ENCODE results near the gene OPA3. TPM values are rescaled to one million over a fixed set of nuclear protein-coding genes. Genes with fewer than 3 reads are reported as not detected.
A peak's percentile ranks its signal among the peaks of the same experiment; 100 is the strongest.

OPA3 gene
- polyA plus RNA-seq (2013, experiment 1 of 2), result 13.4 TPM
- polyA plus RNA-seq (2013, experiment 2 of 2), result 13.7 TPM

- no peaks in the 10 kb centered on the region for H3K27me3 ChIP-seq (ENCODE audit: control insufficient read depth in 1 of 2, insufficient read depth in 1 of 2, low read length in 2 of 2)
- peak within 1 kb of the TSS; percentile 60 for H2BK5ac ChIP-seq (ENCODE audit: low read depth, low read length, poor library complexity, severe bottlenecking)
- H2BK15ac ChIP-seq (ENCODE audit: low read depth, poor library complexity, severe bottlenecking), result peak within 1 kb of the TSS; percentile 90
- H3K4me2 ChIP-seq (ENCODE audit: low read length, poor library complexity, severe bottlenecking), result peak within 1 kb of the TSS; percentile 89
- peak within 1 kb of the TSS; percentile 80 to 98 for H3K4me3 ChIP-seq (ENCODE audit: insufficient read depth in 1 of 2, low read depth in 1 of 2, low read length in 2 of 2)
- peak within 1 kb of the TSS; percentile 85 to 98 for H3K4ac ChIP-seq (ENCODE audit: low read depth in 1 of 2, low read length in 2 of 2)
- peak within 1 kb of the TSS; percentile 89 to 97 for H3K18ac ChIP-seq (ENCODE audit: low read depth in 1 of 2, low read length in 2 of 2)
- H3K9ac ChIP-seq (ENCODE audit: low read length), result peak within 1 kb of the TSS; percentile 98
- H3K79me1 ChIP-seq (replicated peaks; ENCODE audit: low read length, poor library complexity, severe bottlenecking), result peaks cover 12% of the 10 kb centered on the region
- peak within 1 kb of the TSS; percentile 87 for H4K8ac ChIP-seq (ENCODE audit: low read length)
- DNase-seq, result peak; percentile 100
- peak within 1 kb of the TSS in 1 of 2 experiments; percentile 77 for H3K23ac ChIP-seq (ENCODE audit: low read length in 2 of 2)
- peaks cover 4% of the 10 kb centered on the region for H3K4me1 ChIP-seq (ENCODE audit: control insufficient read depth, insufficient read depth, low read depth, low read length)
- WGBS, result 0% methylated on average over 60 of the region's 63 CpGs
- no peaks in the 10 kb centered on the region for H3K9me3 ChIP-seq (ENCODE audit: control insufficient read depth, low read length)
- peaks cover 7 to 9% of the 10 kb centered on the region in 2 experiments for H3K36me3 ChIP-seq (ENCODE audit: control insufficient read depth in 1 of 2, insufficient read depth in 2 of 2, low read depth in 1 of 2, low read length in 2 of 2)
- peak within 1 kb of the TSS; percentile 7 for H2AFZ ChIP-seq (ENCODE audit: low read depth, low read length)
- peak within 1 kb of the TSS in 1 of 2 experiments; percentile 67 for H2BK12ac ChIP-seq (ENCODE audit: low read length in 2 of 2)
- H3K14ac ChIP-seq (ENCODE audit: low read length in 2 of 2), result peak within 1 kb of the TSS in 1 of 2 experiments; percentile 95
- H2BK120ac ChIP-seq (ENCODE audit: low read depth, low read length), result peak within 1 kb of the TSS; percentile 29
- peak within 1 kb of the TSS; percentile 92 for H4K91ac ChIP-seq (ENCODE audit: low read length)
- H3K27ac ChIP-seq (ENCODE audit: low read length, poor library complexity, severe bottlenecking), result peak within 1 kb of the TSS; percentile 98
- H2AK5ac ChIP-seq (ENCODE audit: low read length, severe bottlenecking), result peak within 1 kb of the TSS; percentile 8
Observed at GRCh38 chr19:45584332-45585157, at the start of gene OPA3. OPA3 (minus strand) TSS chr19:45584802; CDS start chr19:45584764, 38 bp downstream.

GRCh38 chr19:45632468-45633196, 48.0 kb upstream of the OPA3 start:
- H4K8ac ChIP-seq (ENCODE audit: low read length), result peak overlapping the region; percentile 88
- peak overlapping the region; percentile 66 for H3K27ac ChIP-seq (ENCODE audit: low read length, poor library complexity, severe bottlenecking)
- no peak overlapping the region for H2AFZ ChIP-seq (ENCODE audit: low read depth, low read length)
- peak; percentile 85 for DNase-seq
- peak overlapping the region in 1 of 2 experiments; percentile 11 for H3K4ac ChIP-seq (ENCODE audit: low read depth in 1 of 2, low read length in 2 of 2)
- no peak overlapping the region for H3K4me2 ChIP-seq (ENCODE audit: low read length, poor library complexity, severe bottlenecking)
- no peak overlapping the region for H3K23ac ChIP-seq (ENCODE audit: low read length in 2 of 2)
- H2BK120ac ChIP-seq (ENCODE audit: low read depth, low read length), result no peak overlapping the region
- H3K18ac ChIP-seq (ENCODE audit: low read depth in 1 of 2, low read length in 2 of 2), result no peak overlapping the region
- H2BK5ac ChIP-seq (ENCODE audit: low read depth, low read length, poor library complexity, severe bottlenecking), result no peak overlapping the region
- H3K9me3 ChIP-seq (ENCODE audit: control insufficient read depth, low read length), result no peaks in the 10 kb centered on the region
- H2BK12ac ChIP-seq (ENCODE audit: low read length in 2 of 2), result no peak overlapping the region
- 45% methylated on average over 21 of the region's 27 CpGs for WGBS
- no peak overlapping the region for H3K14ac ChIP-seq (ENCODE audit: low read length in 2 of 2)
- H4K91ac ChIP-seq (ENCODE audit: low read length), result peak overlapping the region; percentile 34
- H3K4me3 ChIP-seq (ENCODE audit: insufficient read depth in 1 of 2, low read depth in 1 of 2, low read length in 2 of 2), result no peak overlapping the region
- H2BK15ac ChIP-seq (ENCODE audit: low read depth, poor library complexity, severe bottlenecking), result no peak overlapping the region
- peaks cover 8% of the 10 kb centered on the region for H3K79me1 ChIP-seq (replicated peaks; ENCODE audit: low read length, poor library complexity, severe bottlenecking)
- peaks cover 22 to 25% of the 10 kb centered on the region in 2 experiments for H3K36me3 ChIP-seq (ENCODE audit: control insufficient read depth in 1 of 2, insufficient read depth in 2 of 2, low read depth in 1 of 2, low read length in 2 of 2)
- H3K9ac ChIP-seq (ENCODE audit: low read length), result no peak overlapping the region
- no peak overlapping the region for H2AK5ac ChIP-seq (ENCODE audit: low read length, severe bottlenecking)
- H3K27me3 ChIP-seq (ENCODE audit: control insufficient read depth in 1 of 2, insufficient read depth in 1 of 2, low read length in 2 of 2), result no peaks in the 10 kb centered on the region
- peaks cover 14% of the 10 kb centered on the region for H3K4me1 ChIP-seq (ENCODE audit: control insufficient read depth, insufficient read depth, low read depth, low read length)

GRCh38 chr19:45630463-45630862, 45.9 kb upstream of the OPA3 start:
- no peak overlapping the region for H2BK5ac ChIP-seq (ENCODE audit: low read depth, low read length, poor library complexity, severe bottlenecking)
- no peak overlapping the region for H4K91ac ChIP-seq (ENCODE audit: low read length)
- H3K14ac ChIP-seq (ENCODE audit: low read length in 2 of 2), result no peak overlapping the region
- H3K4me3 ChIP-seq (ENCODE audit: insufficient read depth in 1 of 2, low read depth in 1 of 2, low read length in 2 of 2), result no peak overlapping the region
- no peak overlapping the region for H3K18ac ChIP-seq (ENCODE audit: low read depth in 1 of 2, low read length in 2 of 2)
- H3K23ac ChIP-seq (ENCODE audit: low read length in 2 of 2), result no peak overlapping the region
- peak; percentile 81 for DNase-seq
- no peak overlapping the region for H4K8ac ChIP-seq (ENCODE audit: low read length)
- H2AFZ ChIP-seq (ENCODE audit: low read depth, low read length), result no peak overlapping the region
- no peak overlapping the region for H3K4ac ChIP-seq (ENCODE audit: low read depth in 1 of 2, low read length in 2 of 2)
- no peak overlapping the region for H2BK12ac ChIP-seq (ENCODE audit: low read length in 2 of 2)
- no peak overlapping the region for H2BK120ac ChIP-seq (ENCODE audit: low read depth, low read length)
- no peak overlapping the region for H2AK5ac ChIP-seq (ENCODE audit: low read length, severe bottlenecking)
- no peak overlapping the region for H2BK15ac ChIP-seq (ENCODE audit: low read depth, poor library complexity, severe bottlenecking)
- H3K27ac ChIP-seq (ENCODE audit: low read length, poor library complexity, severe bottlenecking), result no peak overlapping the region
- no peak overlapping the region for H3K9ac ChIP-seq (ENCODE audit: low read length)
- no peak overlapping the region for H3K4me2 ChIP-seq (ENCODE audit: low read length, poor library complexity, severe bottlenecking)
- 83% methylated on average over 2 of the region's 2 CpGs for WGBS
- no peaks in the 10 kb centered on the region for H3K27me3 ChIP-seq (ENCODE audit: control insufficient read depth in 1 of 2, insufficient read depth in 1 of 2, low read length in 2 of 2)
- H3K9me3 ChIP-seq (ENCODE audit: control insufficient read depth, low read length), result no peaks in the 10 kb centered on the region
- H3K79me1 ChIP-seq (replicated peaks; ENCODE audit: low read length, poor library complexity, severe bottlenecking), result peaks cover 7% of the 10 kb centered on the region
- peaks cover 14% of the 10 kb centered on the region for H3K4me1 ChIP-seq (ENCODE audit: control insufficient read depth, insufficient read depth, low read depth, low read length)
- peaks cover 32 to 45% of the 10 kb centered on the region in 2 experiments for H3K36me3 ChIP-seq (ENCODE audit: control insufficient read depth in 1 of 2, insufficient read depth in 2 of 2, low read depth in 1 of 2, low read length in 2 of 2)

GRCh38 chr19:45629704-45630103, 45.1 kb upstream of the OPA3 start:
- no peak for DNase-seq
- Histone ChIP-seq H3K4me1 (ENCODE audit: control insufficient read depth, insufficient read depth, low read depth, low read length) (peaks cover 14% of the 10 kb centered on the region), H3K4me2 (ENCODE audit: low read length, poor library complexity, severe bottlenecking) (no peak overlapping the region), H2BK5ac (ENCODE audit: low read depth, low read length, poor library complexity, severe bottlenecking) (no peak overlapping the region), H3K9me3 (ENCODE audit: control insufficient read depth, low read length) (no peaks in the 10 kb centered on the region), H3K79me1 (replicated peaks; ENCODE audit: low read length, poor library complexity, severe bottlenecking) (peaks cover 9% of the 10 kb centered on the region), H3K4me3 (ENCODE audit: insufficient read depth in 1 of 2, low read depth in 1 of 2, low read length in 2 of 2) (no peak overlapping the region), H2BK12ac (ENCODE audit: low read length in 2 of 2) (no peak overlapping the region), H3K27me3 (ENCODE audit: control insufficient read depth in 1 of 2, insufficient read depth in 1 of 2, low read length in 2 of 2) (no peaks in the 10 kb centered on the region), H3K23ac (ENCODE audit: low read length in 2 of 2) (no peak overlapping the region), H4K8ac (ENCODE audit: low read length) (no peak overlapping the region), H2BK15ac (ENCODE audit: low read depth, poor library complexity, severe bottlenecking) (no peak overlapping the region), H3K27ac (ENCODE audit: low read length, poor library complexity, severe bottlenecking) (no peak overlapping the region), H2AFZ (ENCODE audit: low read depth, low read length) (no peak overlapping the region), H3K18ac (ENCODE audit: low read depth in 1 of 2, low read length in 2 of 2) (no peak overlapping the region), H3K9ac (ENCODE audit: low read length) (no peak overlapping the region), H4K91ac (ENCODE audit: low read length) (no peak overlapping the region), H2BK120ac (ENCODE audit: low read depth, low read length) (no peak overlapping the region), H3K4ac (ENCODE audit: low read depth in 1 of 2, low read length in 2 of 2) (no peak overlapping the region), H3K36me3 (ENCODE audit: control insufficient read depth in 1 of 2, insufficient read depth in 2 of 2, low read depth in 1 of 2, low read length in 2 of 2) (peaks cover 36 to 52% of the 10 kb centered on the region in 2 experiments), H2AK5ac (ENCODE audit: low read length, severe bottlenecking) (no peak overlapping the region), H3K14ac (ENCODE audit: low read length in 2 of 2) (no peak overlapping the region)
- WGBS, result 93% methylated on average over 4 of the region's 4 CpGs
